HG02763 (cell line): ENCODE measurements around the gene C1orf122.

ENCODE experiments used
- ATAC-seq: cut with Tn5 transposase; IDR thresholded peaks from one replicate; pipeline ENCODE4 v1.9.1; 2021; ENCODE audit warnings: mild to moderate bottlenecking, moderate library complexity; ENCODE audit not compliant: unreplicated experiment

Gene C1orf122

GRCh38 chr1:37797750-37798345 lies 9.7 kb upstream of the C1orf122 start:
- no peak for ATAC-seq

- ATAC-seq, result no peak
Observed at GRCh38 chr1:37802439-37802838, 5.2 kb upstream of the C1orf122 start.

GRCh38 chr1:37807220-37807554 lies 403 bp upstream of the C1orf122 start:
- no peak for ATAC-seq

DNA sequence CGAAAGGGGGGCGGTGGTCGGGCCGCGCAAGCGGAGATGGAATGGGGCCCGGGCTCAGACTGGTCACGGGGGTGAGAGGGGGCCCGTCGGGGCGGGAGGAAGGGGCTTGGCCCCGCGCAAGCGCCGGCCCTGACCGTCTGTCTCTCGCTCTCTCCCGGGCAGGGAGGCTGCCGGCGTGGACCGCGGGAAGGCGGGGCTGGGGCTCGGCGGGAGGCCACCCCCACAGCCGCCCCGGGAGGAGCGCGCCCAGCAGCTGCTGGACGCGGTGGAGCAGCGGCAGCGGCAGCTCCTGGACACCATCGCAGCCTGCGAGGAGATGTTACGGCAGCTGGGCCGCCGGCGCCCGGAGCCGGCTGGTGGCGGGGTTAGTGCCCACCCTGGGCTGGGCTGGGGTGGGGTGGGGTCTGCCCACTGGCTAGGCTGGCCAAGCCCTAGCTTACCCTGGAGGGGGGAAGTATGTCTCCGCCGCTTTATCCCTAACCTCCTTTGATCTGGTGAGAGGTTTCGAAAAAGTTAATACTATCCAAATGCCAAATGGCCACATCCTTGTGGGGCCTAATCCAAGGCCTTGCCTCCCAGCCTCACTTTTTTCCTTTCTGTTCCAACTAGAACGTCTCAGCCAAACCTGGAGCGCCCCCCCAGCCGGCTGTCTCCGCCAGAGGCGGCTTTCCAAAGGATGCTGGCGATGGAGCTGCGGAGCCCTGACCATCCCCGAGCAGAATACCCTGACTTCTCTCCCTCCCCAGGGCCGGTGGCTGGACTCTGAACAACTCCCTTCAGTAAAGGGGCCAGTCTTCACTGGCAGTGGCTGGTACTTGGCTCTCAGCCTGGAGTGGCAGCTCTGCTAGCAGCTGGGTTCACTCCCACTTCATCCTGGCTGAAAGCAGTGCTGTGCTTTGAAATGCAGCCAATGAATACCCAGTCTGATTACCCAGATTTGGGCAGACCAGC lies 1.1 kb downstream of the C1orf122 start:
- peak; percentile 35 for ATAC-seq

DNA sequence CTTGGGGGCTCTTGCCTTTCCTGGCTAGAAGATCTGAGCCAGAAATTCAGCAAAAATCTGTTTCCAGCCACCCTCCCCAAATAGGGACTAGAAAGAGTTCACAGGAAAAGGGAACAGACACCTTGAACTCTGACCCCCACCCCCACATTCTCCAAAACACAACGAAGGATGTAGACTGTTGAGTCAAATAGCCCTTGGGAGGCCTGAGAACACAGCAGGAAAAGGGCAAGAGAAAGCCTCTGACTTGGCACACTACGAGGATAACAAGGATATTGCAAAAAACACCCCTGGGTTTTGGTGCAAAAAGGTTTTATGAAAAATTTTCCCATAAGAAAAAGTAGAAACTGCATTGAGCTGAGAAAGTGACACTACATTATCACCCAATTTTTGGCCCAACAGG lies 2.4 kb downstream of the C1orf122 start:
- no peak for ATAC-seq

DNA sequence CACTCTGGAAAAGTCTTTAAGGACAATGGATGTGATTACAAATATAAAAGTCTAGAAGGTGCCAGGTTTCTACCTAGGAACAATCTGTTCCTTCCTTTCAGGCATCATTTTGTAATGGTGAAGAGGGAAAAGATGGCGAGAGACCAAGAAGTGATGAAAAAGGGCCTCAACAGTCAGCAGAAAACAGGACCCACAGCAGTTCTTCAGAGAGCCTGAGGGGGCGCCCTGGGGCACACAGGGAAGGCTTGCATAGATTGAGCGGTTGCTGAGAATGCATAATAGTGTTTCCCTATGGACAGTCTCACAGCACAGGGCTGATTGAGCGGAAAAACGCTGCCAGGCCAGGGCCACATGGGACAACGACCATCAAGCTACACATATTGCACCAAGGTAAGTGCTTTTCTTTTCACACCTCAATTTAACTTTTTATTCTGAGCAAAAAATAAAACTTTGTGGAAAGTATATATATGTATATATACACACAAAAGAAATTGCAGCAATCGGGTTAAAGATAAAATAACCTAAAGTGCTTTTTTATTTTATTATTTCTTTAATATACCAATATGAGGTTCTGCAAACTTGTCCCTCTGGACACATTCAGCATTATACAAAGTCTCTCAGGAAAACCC lies 3.6 kb downstream of the C1orf122 start:
- ATAC-seq, result no peak

- no peak for ATAC-seq
Observed at GRCh38 chr1:37813529-37814145, 6.0 kb downstream of the C1orf122 start.

GRCh38 chr1:37814252-37814651 lies 6.7 kb downstream of the C1orf122 start:
- no peak for ATAC-seq

DNA sequence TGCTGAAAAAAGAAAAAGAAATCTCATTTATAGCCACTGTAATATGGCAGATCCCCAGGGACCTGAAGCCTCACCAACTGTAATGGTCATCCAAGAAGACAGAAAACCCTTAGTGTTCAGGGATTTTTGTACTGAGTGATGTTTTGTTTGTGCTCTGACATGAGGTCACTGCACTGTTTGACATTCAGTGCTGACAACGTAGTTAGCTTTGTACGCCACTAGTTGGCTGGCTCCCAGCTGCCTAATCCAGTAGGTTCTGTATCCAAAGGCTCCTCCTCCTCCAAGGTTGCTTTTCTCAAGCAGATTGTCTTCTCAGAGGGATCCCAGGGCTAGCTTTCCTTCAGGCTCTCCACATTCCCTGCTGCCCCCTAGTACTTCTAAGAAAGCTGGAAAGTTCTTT lies 9.9 kb downstream of the C1orf122 start:
- ATAC-seq, result no peak

GRCh38 chr1:37821481-37821880 lies 13.9 kb downstream of the C1orf122 start:
- ATAC-seq, result no peak

DNA sequence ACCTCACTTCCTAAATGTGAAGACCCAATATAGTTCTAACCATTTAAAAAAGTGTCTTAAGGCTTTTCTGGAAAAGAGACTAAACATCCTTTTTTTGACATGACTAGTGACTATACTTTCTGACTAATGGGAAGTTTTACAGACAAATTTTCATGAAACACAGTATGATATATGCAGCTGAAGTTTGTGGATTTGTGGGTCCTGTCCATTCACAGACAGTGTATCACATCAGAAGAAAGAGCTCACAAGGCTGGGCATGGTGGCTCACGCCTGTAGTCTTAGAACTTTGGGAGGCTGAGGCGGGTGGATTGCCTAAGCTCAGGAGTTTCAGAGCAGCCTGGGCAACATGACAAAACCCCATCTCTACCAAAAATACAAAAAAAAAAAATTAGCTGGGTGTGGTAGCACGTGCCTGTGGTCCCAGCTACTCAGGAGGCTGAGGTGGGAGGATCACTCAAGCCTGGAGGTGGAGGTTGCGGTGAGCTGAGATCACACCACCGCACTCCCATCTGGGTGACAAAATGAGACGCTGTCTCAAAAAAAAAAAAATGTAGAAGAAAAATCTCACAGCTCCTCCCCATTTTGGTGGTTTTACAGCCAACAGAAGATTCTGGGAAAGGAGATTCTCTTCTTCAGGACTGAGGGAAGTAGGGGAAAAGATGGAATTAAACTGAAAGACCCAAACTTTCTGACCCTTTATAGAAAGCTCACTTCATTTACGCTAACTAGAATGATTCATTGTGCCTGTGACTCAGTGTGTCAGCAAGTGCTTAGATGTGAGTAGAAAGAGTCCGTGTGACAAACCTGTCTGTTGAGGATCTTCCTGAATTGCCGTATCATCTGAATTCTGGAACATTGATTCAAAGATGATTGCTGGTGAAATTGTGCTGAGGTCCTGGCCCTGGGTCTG lies 15.6 kb downstream of the C1orf122 start:
- ATAC-seq, result no peak

DNA sequence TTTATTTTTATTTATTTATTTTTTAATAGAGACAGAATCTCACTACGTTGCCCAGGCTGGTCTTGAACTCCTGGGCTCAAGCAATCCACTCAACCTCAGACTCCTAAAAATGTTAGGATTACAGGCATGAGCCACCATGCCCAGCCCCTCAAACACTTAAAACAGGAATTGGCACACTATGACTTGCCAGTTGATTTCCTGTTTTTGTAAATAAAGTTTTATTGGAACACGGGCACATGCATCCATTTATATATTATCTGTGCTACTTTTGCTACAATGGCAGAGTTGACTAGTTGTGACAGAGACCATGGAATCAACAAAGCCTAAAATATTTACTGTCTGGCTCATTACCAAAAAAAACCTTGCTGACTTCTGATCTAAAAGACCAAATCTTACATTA lies 16.4 kb downstream of the C1orf122 start:
- no peak for ATAC-seq

- no peak for ATAC-seq
Observed at GRCh38 chr1:37825506-37825905, 17.9 kb downstream of the C1orf122 start.

DNA sequence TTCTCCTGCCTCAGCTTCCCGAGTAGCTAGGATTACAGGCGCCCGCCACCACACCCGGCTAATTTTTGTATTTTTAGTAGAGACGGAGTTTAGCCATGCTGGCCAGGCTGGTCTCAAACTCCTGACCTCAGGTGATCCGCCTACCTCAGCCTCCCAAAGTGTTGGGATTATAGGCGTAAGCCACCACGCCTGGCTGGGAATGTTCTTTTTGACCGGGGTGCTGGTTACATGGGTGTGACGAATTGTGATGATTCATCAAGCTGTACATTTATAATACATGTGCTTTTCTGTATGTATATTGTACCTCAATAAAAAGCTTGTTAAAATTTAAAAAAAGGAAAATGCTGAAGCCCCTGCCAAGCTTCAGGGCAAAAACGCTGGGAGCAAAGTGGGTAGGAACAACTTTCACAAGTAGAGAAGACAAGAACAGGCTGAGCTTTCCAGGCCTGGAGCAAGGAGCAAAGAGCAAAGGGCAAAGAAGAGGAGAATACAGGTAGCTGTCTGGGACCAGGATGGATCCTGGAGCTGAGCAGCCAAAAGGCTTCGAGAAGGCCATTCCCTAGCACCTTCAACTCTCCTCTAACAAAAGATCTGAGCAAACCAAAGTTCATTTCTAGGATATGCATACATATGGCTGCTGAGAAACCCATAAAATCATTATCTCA lies 21.0 kb downstream of the C1orf122 start:
- no peak for ATAC-seq

DNA sequence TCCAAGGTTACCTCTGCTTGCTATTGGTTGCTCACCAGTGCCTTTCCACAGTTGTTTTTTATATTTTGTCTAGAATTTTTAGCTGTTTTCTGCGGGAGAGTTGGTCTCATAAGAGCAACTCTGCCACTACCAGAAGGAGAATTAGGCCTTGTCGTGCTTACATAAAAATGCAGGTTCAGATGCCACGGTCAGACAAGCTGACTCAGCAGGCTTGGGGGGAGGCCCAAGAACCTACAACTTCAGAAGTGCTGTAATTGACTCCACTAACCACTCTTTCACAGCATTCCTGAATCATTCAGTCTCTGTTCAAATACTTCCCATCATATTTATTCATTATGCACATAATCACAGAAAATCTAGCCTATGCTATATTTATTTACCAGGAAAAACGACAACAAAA lies 23.5 kb downstream of the C1orf122 start:
- no peak for ATAC-seq

DNA sequence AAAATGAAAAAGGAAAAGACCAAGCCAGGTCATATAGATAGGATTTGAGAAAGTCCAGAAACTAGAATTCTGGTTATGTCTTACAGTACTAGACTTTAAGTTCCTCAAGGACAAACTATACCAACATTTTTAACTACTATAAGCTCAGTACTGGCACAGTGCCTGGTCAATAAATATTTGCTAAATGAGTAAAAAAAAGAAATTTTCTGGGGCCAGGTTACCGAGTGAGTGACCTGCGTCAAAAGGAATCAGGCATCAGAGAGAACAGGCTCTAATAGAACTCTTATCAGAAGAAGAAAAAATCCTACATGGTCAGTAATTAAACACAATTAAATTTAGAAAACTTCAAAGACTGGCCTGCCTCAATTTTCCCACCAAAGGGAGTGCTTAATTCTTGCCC lies 24.2 kb downstream of the C1orf122 start:
- ATAC-seq, result no peak

DNA sequence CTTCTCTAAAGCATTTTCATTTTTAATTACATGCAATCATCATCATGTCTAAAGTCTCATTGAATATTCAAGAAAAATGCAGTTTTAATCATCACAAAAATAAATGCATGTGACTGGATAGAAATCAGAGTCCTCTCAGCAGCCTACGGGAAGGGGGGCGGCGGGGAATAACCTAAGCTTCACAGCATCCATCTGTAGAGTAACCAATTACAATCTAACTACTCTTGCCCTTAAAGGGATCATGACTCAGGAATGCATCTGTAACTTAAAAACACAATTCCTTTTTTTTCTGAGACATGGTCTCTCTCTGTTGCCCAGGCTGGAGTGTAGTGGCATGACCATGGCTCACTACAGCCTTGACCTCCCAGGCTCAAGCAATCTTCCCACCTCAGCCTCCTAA lies 29.2 kb downstream of the C1orf122 start:
- no peak for ATAC-seq

DNA sequence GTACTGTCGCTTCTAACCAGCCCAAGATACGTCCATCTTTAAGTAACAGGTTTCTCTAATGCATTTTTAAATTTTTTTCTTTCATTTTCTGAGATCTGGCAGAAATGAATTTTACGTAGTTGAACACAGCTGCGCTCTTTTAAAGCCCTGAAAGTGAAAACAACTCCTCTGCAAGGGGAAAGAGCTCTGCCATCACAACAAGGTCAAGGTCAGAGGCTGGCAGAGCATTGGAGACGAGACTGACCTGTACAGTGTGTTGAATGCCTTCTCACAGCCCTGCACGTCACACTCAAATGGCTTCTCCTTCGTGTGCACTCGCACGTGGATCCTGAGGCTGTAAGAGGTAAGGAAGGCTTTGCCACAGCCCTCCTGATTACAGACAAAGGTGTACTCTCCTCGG lies 32.1 kb downstream of the C1orf122 start:
- ATAC-seq, result no peak

DNA sequence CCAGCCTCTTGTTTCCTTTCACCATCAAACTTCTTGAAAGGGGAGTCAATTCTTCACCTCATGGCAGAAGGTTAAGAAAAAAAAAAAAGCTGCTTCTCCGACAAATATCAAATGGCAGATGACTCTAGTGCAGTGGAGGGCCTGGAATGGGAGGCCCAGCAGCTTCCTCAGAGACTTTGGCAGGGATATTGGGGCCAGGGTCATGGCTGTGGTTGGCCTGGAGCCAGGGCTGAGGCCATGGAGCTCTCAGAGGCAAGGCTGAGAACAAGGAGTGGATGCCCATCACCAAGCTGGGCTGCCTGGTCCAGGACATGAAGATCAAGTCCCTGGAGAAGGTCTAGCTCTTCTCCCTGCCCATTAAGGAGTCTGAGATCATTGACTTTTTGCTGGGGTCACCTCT lies 33.1 kb downstream of the C1orf122 start:
- ATAC-seq, result no peak

DNA sequence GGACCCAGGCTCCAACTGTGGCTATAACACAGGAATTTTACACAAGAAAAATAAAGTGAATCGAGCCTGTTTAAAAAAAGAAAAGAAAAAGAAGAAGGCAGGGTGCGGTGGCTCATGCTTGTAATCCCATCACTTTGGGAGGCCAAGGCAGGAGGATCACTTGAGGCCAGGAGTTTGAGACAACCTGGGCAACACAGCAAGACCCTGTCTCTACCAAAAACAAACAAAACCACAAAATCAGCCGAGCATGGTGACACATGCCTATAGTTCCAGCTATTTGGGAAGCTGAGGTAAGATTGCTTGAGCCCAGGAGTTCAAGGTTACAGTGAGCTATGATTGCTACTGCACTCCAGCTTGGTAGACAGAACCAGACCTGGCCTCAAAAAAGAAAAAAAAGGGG lies 34.1 kb downstream of the C1orf122 start:
- no peak for ATAC-seq
